ENCODE measurements around the gene SLC26A11. TPM values are rescaled to one million over a fixed set of nuclear protein-coding genes. Genes with fewer than 3 reads are reported as not detected.
A peak's percentile ranks its signal among the peaks of the same experiment; 100 is the strongest.

The SLC26A11 gene
- total and polyA plus RNA-seq, 7 experiments from 2014 or later, result 3.7 to 87.5 (median 63.0) TPM

DNA sequence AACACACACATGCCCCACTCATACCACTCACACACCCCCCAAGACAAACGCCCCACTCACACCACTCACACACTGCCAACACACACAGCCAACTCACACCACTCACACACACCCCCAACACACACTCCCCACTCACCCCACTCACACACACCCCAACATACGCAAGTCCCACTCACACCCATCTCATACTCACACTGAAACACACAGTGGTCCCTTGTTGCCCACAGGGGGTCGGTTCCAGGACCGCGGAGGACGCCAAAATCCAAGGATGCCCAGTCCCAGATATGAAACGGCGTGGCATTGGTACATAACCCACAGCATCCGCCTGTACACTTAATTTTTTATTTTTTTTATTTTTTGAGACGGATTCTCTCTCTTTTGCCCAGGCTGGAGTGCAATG is 61.3 kb downstream of the SLC26A11 start:
- peaks cover 6 to 31% (median 22%) of the 10 kb centered on the region in 7 donors for H3K4me1 Mint-ChIP-seq
- ChIA-PET CTCF (no interaction called here), POLR2A (no interaction called here)
- peak overlapping the region in 1 of 9 donors; percentile 49 for H3K27ac Mint-ChIP-seq
- peaks cover 0 to 1% (median 0%) of the 10 kb centered on the region in 11 donors for H3K9me3 Mint-ChIP-seq
- H3K27me3 Mint-ChIP-seq, result no peaks in the 10 kb centered on the region
- peaks cover 0 to 21% (median 7%) of the 10 kb centered on the region in 5 donors for H3K36me3 Mint-ChIP-seq
- Histone ChIP-seq H3K4me1 (ENCODE audit: control insufficient read depth in 2 of 2, insufficient read depth in 2 of 2, low read length in 2 of 2) (no peaks in the 10 kb centered on the region), H3K27me3 (ENCODE audit: control insufficient read depth in 2 of 2, insufficient read depth in 2 of 2, low read length in 2 of 2) (no peaks in the 10 kb centered on the region), H3K36me3 (ENCODE audit: control insufficient read depth in 2 of 3, insufficient read depth in 3 of 3, low read length in 3 of 3) (peaks cover 0 to 78% (median 7%) of the 10 kb centered on the region in 3 experiments), H3K9me3 (ENCODE audit: control insufficient read depth in 2 of 3, low read length in 3 of 3) (no peaks in the 10 kb centered on the region), H3K27ac (ENCODE audit: low read depth, low read length) (no peak overlapping the region), H3K4me3 (ENCODE audit: low read length) (no peak overlapping the region)
- ATAC-seq (no peak), DNase-seq (no peak)
- no peak overlapping the region for H3K4me3 Mint-ChIP-seq
- intact Hi-C loops (cut with micrococcal nuclease), result no loop called here

DNA sequence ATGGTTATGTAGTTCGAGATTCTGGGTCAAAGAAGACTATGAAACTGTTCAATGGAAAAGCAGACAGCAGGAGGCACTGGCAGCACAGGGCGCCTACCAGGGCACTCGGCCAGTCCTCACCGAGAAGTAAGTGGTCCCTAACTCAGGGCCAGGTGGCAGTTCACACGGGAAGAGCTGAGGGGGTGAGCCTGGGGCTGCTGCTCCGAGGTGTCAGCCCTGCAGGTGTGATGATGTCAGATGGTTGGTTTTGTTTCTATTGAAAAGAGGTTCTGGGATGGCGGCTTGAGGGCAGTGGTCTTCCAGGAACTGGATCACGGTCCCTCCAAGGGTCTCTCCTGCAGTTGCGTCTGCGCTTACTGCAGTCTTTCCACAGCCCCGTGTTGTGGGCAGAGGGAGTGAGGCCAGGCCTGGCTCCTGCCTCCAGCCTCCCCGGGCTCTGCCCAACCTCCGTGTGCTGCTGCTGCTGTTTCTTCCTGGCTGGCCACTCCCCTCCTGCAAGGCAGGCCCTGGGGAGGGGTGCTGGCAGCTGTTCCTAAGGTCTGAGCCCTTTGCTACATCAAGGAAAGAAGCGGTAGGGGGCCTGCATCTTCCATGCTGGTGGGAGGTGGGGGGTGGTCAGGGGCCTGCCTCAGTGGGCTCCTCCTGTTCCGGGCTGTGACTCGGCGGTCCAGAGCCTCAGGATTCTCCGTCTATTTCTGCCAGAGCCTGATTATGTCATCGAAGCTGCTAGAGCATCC is 63.1 kb downstream of the SLC26A11 start:
- CTCF ChIA-PET, result no interaction called here
- Mint-ChIP-seq H3K4me1 (peaks cover 11 to 36% (median 17%) of the 10 kb centered on the region in 7 donors), H3K27me3 (no peaks in the 10 kb centered on the region), H3K9me3 (peaks cover 0 to 1% (median 0%) of the 10 kb centered on the region in 11 donors), H3K27ac (peak overlapping the region in 4 of 9 donors; percentile 31 to 76 (median 57)), H3K36me3 (peaks cover 0 to 21% (median 8%) of the 10 kb centered on the region in 5 donors), H3K4me3 (no peak overlapping the region)
- intact Hi-C loops (cut with micrococcal nuclease), result no loop called here
- DNase-seq (no peak), ATAC-seq (no peak)
- no peaks in the 10 kb centered on the region for H3K27me3 ChIP-seq (ENCODE audit: control insufficient read depth in 2 of 2, insufficient read depth in 2 of 2, low read length in 2 of 2)
- no peaks in the 10 kb centered on the region for H3K4me1 ChIP-seq (ENCODE audit: control insufficient read depth in 2 of 2, insufficient read depth in 2 of 2, low read length in 2 of 2)
- H3K9me3 ChIP-seq (ENCODE audit: control insufficient read depth in 2 of 3, low read length in 3 of 3), result no peaks in the 10 kb centered on the region
- H3K36me3 ChIP-seq (ENCODE audit: control insufficient read depth in 2 of 3, insufficient read depth in 3 of 3, low read length in 3 of 3), result peaks cover 0 to 78% (median 4%) of the 10 kb centered on the region in 3 experiments
- POLR2A ChIA-PET, result interaction anchor here (0.6 to 2.2 kb wide), 2 partner anchors 18 to 38 kb away, joined by 3 to 11 read pairs; no protein-coding TSS in a partner anchor
- H3K27ac ChIP-seq (ENCODE audit: low read depth, low read length), result no peak overlapping the region
- H3K4me3 ChIP-seq (ENCODE audit: low read length), result no peak overlapping the region

DNA sequence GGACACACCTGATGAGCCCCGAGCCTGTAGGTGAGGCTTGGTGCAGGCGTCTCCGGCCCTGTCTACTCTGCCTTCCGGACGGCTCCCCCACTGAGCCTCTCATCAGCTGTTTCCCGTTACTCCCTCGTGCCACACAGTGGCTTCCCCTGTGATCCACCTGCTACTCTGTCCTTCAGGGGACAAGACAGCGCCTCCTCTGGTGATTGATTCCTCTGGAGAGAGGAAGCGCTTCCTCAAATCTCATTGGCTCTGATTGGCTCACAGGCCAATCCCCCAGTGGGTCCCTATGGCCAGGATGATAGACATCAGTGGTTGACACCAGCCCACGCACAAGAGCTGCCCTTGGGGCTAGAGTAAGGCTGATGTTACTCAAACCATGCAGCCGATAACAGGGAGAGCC is 64.4 kb downstream of the SLC26A11 start:
- ChIA-PET CTCF (interaction anchor here (0.7 kb wide), 1 partner anchor 12 kb away, joined by 4 read pairs; no protein-coding TSS in a partner anchor), POLR2A (interaction anchor here (0.6 to 2.2 kb wide), 6 partner anchors 11 to 1188 kb away, joined by 3 to 11 read pairs (median 3); no protein-coding TSS in a partner anchor)
- ATAC-seq, result no peak
- Mint-ChIP-seq H3K27ac (peak overlapping the region in 5 of 9 donors; percentile 29 to 92 (median 43)), H3K9me3 (peaks cover 0 to 1% (median 0%) of the 10 kb centered on the region in 11 donors), H3K36me3 (peaks cover 0 to 26% (median 11%) of the 10 kb centered on the region in 5 donors), H3K4me3 (no peak overlapping the region), H3K27me3 (no peaks in the 10 kb centered on the region), H3K4me1 (peaks cover 4 to 24% (median 17%) of the 10 kb centered on the region in 7 donors)
- H3K4me3 ChIP-seq (ENCODE audit: low read length), result no peak overlapping the region
- intact Hi-C loops (cut with micrococcal nuclease), result no loop called here
- H3K9me3 ChIP-seq (ENCODE audit: control insufficient read depth in 2 of 3, low read length in 3 of 3), result no peaks in the 10 kb centered on the region
- H3K27ac ChIP-seq (ENCODE audit: low read depth, low read length), result no peak overlapping the region
- DNase-seq, result no peak
- H3K36me3 ChIP-seq (ENCODE audit: control insufficient read depth in 2 of 3, insufficient read depth in 3 of 3, low read length in 3 of 3), result peaks cover 6 to 82% (median 13%) of the 10 kb centered on the region in 3 experiments
- H3K27me3 ChIP-seq (ENCODE audit: control insufficient read depth in 2 of 2, insufficient read depth in 2 of 2, low read length in 2 of 2), result no peaks in the 10 kb centered on the region
- H3K4me1 ChIP-seq (ENCODE audit: control insufficient read depth in 2 of 2, insufficient read depth in 2 of 2, low read length in 2 of 2), result no peaks in the 10 kb centered on the region

- Mint-ChIP-seq H3K27ac (peak overlapping the region in 1 of 9 donors; percentile 26), H3K27me3 (no peaks in the 10 kb centered on the region), H3K36me3 (peaks cover 0 to 26% (median 11%) of the 10 kb centered on the region in 5 donors), H3K4me3 (no peak overlapping the region), H3K4me1 (peaks cover 0 to 18% (median 12%) of the 10 kb centered on the region in 7 donors), H3K9me3 (peaks cover 0 to 1% (median 0%) of the 10 kb centered on the region in 11 donors)
- CTCF ChIA-PET, result interaction anchor here (0.7 kb wide), 1 partner anchor 144 kb away, joined by 3 read pairs; no protein-coding TSS in a partner anchor
- intact Hi-C loops (cut with micrococcal nuclease), result no loop called here
- H3K4me3 ChIP-seq (ENCODE audit: low read length), result no peak overlapping the region
- POLR2A ChIA-PET, result interaction anchor here (0.6 to 1.2 kb wide), 4 partner anchors 10 to 199 kb away, joined by 3 to 4 read pairs (median 3); no protein-coding TSS in a partner anchor
- no peaks in the 10 kb centered on the region for H3K27me3 ChIP-seq (ENCODE audit: control insufficient read depth in 2 of 2, insufficient read depth in 2 of 2, low read length in 2 of 2)
- DNase-seq (no peak), ATAC-seq (no peak)
- no peak overlapping the region for H3K27ac ChIP-seq (ENCODE audit: low read depth, low read length)
- H3K4me1 ChIP-seq (ENCODE audit: control insufficient read depth in 2 of 2, insufficient read depth in 2 of 2, low read length in 2 of 2), result no peaks in the 10 kb centered on the region
- H3K9me3 ChIP-seq (ENCODE audit: control insufficient read depth in 2 of 3, low read length in 3 of 3), result no peaks in the 10 kb centered on the region
- peaks cover 13 to 82% (median 19%) of the 10 kb centered on the region in 3 experiments for H3K36me3 ChIP-seq (ENCODE audit: control insufficient read depth in 2 of 3, insufficient read depth in 3 of 3, low read length in 3 of 3)
Measured at GRCh38 chr17:80285237-80285920, 65.2 kb downstream of the SLC26A11 start.

DNA sequence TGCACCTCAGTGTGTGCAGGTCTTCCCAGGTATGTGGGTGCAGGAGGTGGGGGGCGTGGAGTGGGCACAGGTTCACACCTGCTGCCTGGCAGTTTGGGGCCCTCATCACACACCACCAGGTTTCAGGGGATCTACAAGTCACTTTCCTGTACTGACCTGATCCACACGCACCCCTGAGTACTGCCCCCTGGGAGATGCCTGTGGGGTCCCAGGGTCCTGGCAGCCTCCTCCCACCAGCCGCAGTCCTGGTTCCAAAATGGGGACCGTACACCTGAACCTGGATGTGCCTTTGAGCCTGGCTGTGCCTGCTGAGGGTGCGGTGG is 66.4 kb downstream of the SLC26A11 start:
- H3K36me3 ChIP-seq (ENCODE audit: control insufficient read depth in 2 of 3, insufficient read depth in 3 of 3, low read length in 3 of 3), result peaks cover 14 to 82% (median 25%) of the 10 kb centered on the region in 3 experiments
- H3K27ac ChIP-seq (ENCODE audit: low read depth, low read length), result peak overlapping the region; percentile 2
- Mint-ChIP-seq H3K27me3 (no peaks in the 10 kb centered on the region), H3K36me3 (peaks cover 3 to 25% (median 18%) of the 10 kb centered on the region in 5 donors), H3K4me1 (peaks cover 0 to 18% (median 12%) of the 10 kb centered on the region in 7 donors), H3K9me3 (no peaks in the 10 kb centered on the region), H3K27ac (peak overlapping the region in 1 of 9 donors; percentile 64), H3K4me3 (no peak overlapping the region)
- no peaks in the 10 kb centered on the region for H3K27me3 ChIP-seq (ENCODE audit: control insufficient read depth in 2 of 2, insufficient read depth in 2 of 2, low read length in 2 of 2)
- no peaks in the 10 kb centered on the region for H3K4me1 ChIP-seq (ENCODE audit: control insufficient read depth in 2 of 2, insufficient read depth in 2 of 2, low read length in 2 of 2)
- POLR2A ChIA-PET, result interaction anchor here (1.0 kb wide), 1 partner anchor 21 kb away, joined by 4 read pairs; no protein-coding TSS in a partner anchor
- H3K4me3 ChIP-seq (ENCODE audit: low read length), result no peak overlapping the region
- CTCF ChIA-PET, result no interaction called here
- ATAC-seq (no peak), DNase-seq (no peak)
- no peaks in the 10 kb centered on the region for H3K9me3 ChIP-seq (ENCODE audit: control insufficient read depth in 2 of 3, low read length in 3 of 3)
- intact Hi-C loops (cut with micrococcal nuclease), result no loop called here

GRCh38 chr17:80287038-80287437 is 66.8 kb downstream of the SLC26A11 start:
- ChIA-PET POLR2A (interaction anchor here (1.0 to 1.1 kb wide), 2 partner anchors 21 to 26 kb away, joined by 3 to 4 read pairs; no protein-coding TSS in a partner anchor), CTCF (no interaction called here)
- no peaks in the 10 kb centered on the region for H3K4me1 ChIP-seq (ENCODE audit: control insufficient read depth in 2 of 2, insufficient read depth in 2 of 2, low read length in 2 of 2)
- peaks cover 0 to 18% (median 12%) of the 10 kb centered on the region in 7 donors for H3K4me1 Mint-ChIP-seq
- no peaks in the 10 kb centered on the region for H3K9me3 Mint-ChIP-seq
- H3K4me3 ChIP-seq (ENCODE audit: low read length), result no peak overlapping the region
- H3K27me3 Mint-ChIP-seq, result no peaks in the 10 kb centered on the region
- H3K36me3 ChIP-seq (ENCODE audit: control insufficient read depth in 2 of 3, insufficient read depth in 3 of 3, low read length in 3 of 3), result peaks cover 14 to 82% (median 30%) of the 10 kb centered on the region in 3 experiments
- H3K27ac Mint-ChIP-seq, result peak overlapping the region in 8 of 9 donors; percentile 36 to 88 (median 74)
- H3K27ac ChIP-seq (ENCODE audit: low read depth, low read length), result peak overlapping the region; percentile 2
- intact Hi-C loops (cut with micrococcal nuclease), result no loop called here
- no peak overlapping the region for H3K4me3 Mint-ChIP-seq
- H3K27me3 ChIP-seq (ENCODE audit: control insufficient read depth in 2 of 2, insufficient read depth in 2 of 2, low read length in 2 of 2), result no peaks in the 10 kb centered on the region
- ATAC-seq, result no peak
- H3K9me3 ChIP-seq (ENCODE audit: control insufficient read depth in 2 of 3, low read length in 3 of 3), result no peaks in the 10 kb centered on the region
- H3K36me3 Mint-ChIP-seq, result peaks cover 4 to 26% (median 21%) of the 10 kb centered on the region in 5 donors
- no peak for DNase-seq
